NB4 (cell line): ENCODE results near the gene SPSB1.
"Not testable (repeated sequence)": the region's sequence is repeated elsewhere in the genome, so short reads cannot be mapped to it uniquely, and the experiment has no call there.

Experiments
- DNase-seq: peaks from one replicate; pipeline ENCODE4 v3.0.0; 2010; ENCODE audit warnings: low read depth
- H3K4me3 ChIP-seq: one replicate; pipeline ENCODE4 v1.5.1; 2011; ENCODE audit warnings: mild to moderate bottlenecking, low read depth, low read length, moderate library complexity
- CTCF ChIP-seq: IDR thresholded peaks from one replicate; pipeline ENCODE4 v1.5.1; 2012; ENCODE audit warnings: low read depth, low read length
- MAX ChIP-seq: IDR thresholded peaks from 2 replicates; pipeline ENCODE4 v1.6.1; 2011; ENCODE audit warnings: low read depth, low read length
- MYC ChIP-seq: IDR thresholded peaks from 2 replicates; pipeline ENCODE4 v1.6.1; 2011; ENCODE audit warnings: low read depth, low read length
- POLR2A ChIP-seq: IDR thresholded peaks from 2 replicates; pipeline ENCODE4 v1.6.1; 2011; ENCODE audit warnings: mild to moderate bottlenecking; ENCODE audit not compliant: insufficient read length; ENCODE audit errors: extremely low read depth

Gene SPSB1

GRCh38 chr1:9380711-9381110 lies 88.0 kb downstream of the SPSB1 start:
- DNase-seq: no peak
- H3K4me3 ChIP-seq: no peak overlapping the region
- TF ChIP-seq CTCF (no peak), MYC (no peak), MAX (no peak), POLR2A (no peak)

GRCh38 chr1:9382643-9383491 lies 90.2 kb downstream of the SPSB1 start:
- no peak for DNase-seq
- H3K4me3 ChIP-seq: no peak overlapping the region
- no peak for TF ChIP-seq CTCF
- TF ChIP-seq POLR2A: no peak
- TF ChIP-seq MAX: no peak
- no peak for TF ChIP-seq MYC

GRCh38 chr1:9384128-9384527 lies 91.4 kb downstream of the SPSB1 start:
- no peak for DNase-seq
- no peak for TF ChIP-seq POLR2A
- TF ChIP-seq MAX: no peak
- no peak for TF ChIP-seq CTCF
- TF ChIP-seq MYC: no peak
- no peak overlapping the region for H3K4me3 ChIP-seq

GRCh38 chr1:9384751-9385245 lies 92.1 kb downstream of the SPSB1 start:
- DNase-seq: no peak

GRCh38 chr1:9385392-9385791 lies 92.7 kb downstream of the SPSB1 start:
- DNase-seq, H3K4me3 ChIP-seq: not testable (repeated sequence)

More at GRCh38 chr1:9384751-9385245, 92.1 kb downstream of the SPSB1 start:
- H3K4me3 ChIP-seq: no peak overlapping the region
- TF ChIP-seq MYC (no peak), CTCF (no peak), POLR2A (no peak), MAX (no peak)

GRCh38 chr1:9385801-9386573 lies 93.3 kb downstream of the SPSB1 start:
- no peak for TF ChIP-seq MAX
- TF ChIP-seq MYC: no peak
- no peak for TF ChIP-seq CTCF
- no peak for TF ChIP-seq POLR2A

More at GRCh38 chr1:9385801-9386573, 93.3 kb downstream of the SPSB1 start:
- H3K4me3 ChIP-seq: no peak overlapping the region
- DNase-seq: no peak
